Skeletal muscle cell (primary cell): ENCODE measurements around the gene H6PD.
A peak's percentile ranks its signal among the peaks of the same experiment; 100 is the strongest.
"Not testable (repeated sequence)": the region's sequence is repeated elsewhere in the genome, so short reads cannot be mapped to it uniquely, and the experiment has no call there.

Source experiments
- DNase-seq: peaks from one replicate; pipeline ENCODE4 v3.0.0-alpha.2; 2010; ENCODE audit warnings: low read depth
- H3K4me3 ChIP-seq: 2 replicates; pipeline ENCODE4 v1.5.1; 2011; ENCODE audit warnings: low read depth, mild to moderate bottlenecking, control low read depth, low read length, moderate library complexity

H6PD gene

GRCh38 chr1:9292361-9293240, 58.0 kb downstream of the H6PD start, which contains the start of gene SPSB1:
SPSB1 (plus strand) TSS chr1:9292894; CDS start chr1:9355892, 62,998 bp downstream.
- DNase-seq: no peak
- peak within 1 kb of the TSS; percentile 74 for H3K4me3 ChIP-seq

- DNase-seq: no peak
- H3K4me3 ChIP-seq: peak overlapping the region; percentile 74
Observed at GRCh38 chr1:9293241-9293532, 58.6 kb downstream of the H6PD start.

- DNase-seq: no peak
- H3K4me3 ChIP-seq: peak overlapping the region; percentile 74
Observed at GRCh38 chr1:9293533-9294404, 59.2 kb downstream of the H6PD start.

- DNase-seq: no peak
- H3K4me3 ChIP-seq: peak overlapping the region; percentile 74
Observed at GRCh38 chr1:9294405-9294773, 59.8 kb downstream of the H6PD start.

GRCh38 chr1:9294910-9295636, 60.5 kb downstream of the H6PD start:
- H3K4me3 ChIP-seq: peak overlapping the region; percentile 74
- DNase-seq: no peak

- no peak overlapping the region for H3K4me3 ChIP-seq
- DNase-seq: no peak
Observed at GRCh38 chr1:9295884-9296283, 61.3 kb downstream of the H6PD start.

- no peak for DNase-seq
Observed at GRCh38 chr1:9296850-9297249, 62.3 kb downstream of the H6PD start.

GRCh38 chr1:9297831-9298230, 63.3 kb downstream of the H6PD start:
- H3K4me3 ChIP-seq: no peak overlapping the region
- no peak for DNase-seq

More at GRCh38 chr1:9296850-9297249, 62.3 kb downstream of the H6PD start:
- H3K4me3 ChIP-seq: no peak overlapping the region

GRCh38 chr1:9298282-9298681, 63.7 kb downstream of the H6PD start:
- no peak overlapping the region for H3K4me3 ChIP-seq
- no peak for DNase-seq

- not testable (repeated sequence) for H3K4me3 ChIP-seq
Observed at GRCh38 chr1:9299571-9300541, 65.3 kb downstream of the H6PD start.

GRCh38 chr1:9300573-9300972, 66.0 kb downstream of the H6PD start:
- no peak for DNase-seq
- no peak overlapping the region for H3K4me3 ChIP-seq

More at GRCh38 chr1:9299571-9300541, 65.3 kb downstream of the H6PD start:
- DNase-seq: not testable (repeated sequence)

GRCh38 chr1:9302745-9303524, 68.4 kb downstream of the H6PD start:
- H3K4me3 ChIP-seq: no peak overlapping the region

GRCh38 chr1:9303916-9304315, 69.3 kb downstream of the H6PD start:
- no peak overlapping the region for H3K4me3 ChIP-seq
- DNase-seq: no peak

More at GRCh38 chr1:9302745-9303524, 68.4 kb downstream of the H6PD start:
- peak; percentile 84 for DNase-seq

GRCh38 chr1:9305216-9305615, 70.6 kb downstream of the H6PD start:
- H3K4me3 ChIP-seq: no peak overlapping the region
- DNase-seq: no peak

- DNase-seq: no peak
Observed at GRCh38 chr1:9306006-9306405, 71.4 kb downstream of the H6PD start.

GRCh38 chr1:9307303-9307702, 72.7 kb downstream of the H6PD start:
- no peak for DNase-seq
- H3K4me3 ChIP-seq: no peak overlapping the region

More at GRCh38 chr1:9306006-9306405, 71.4 kb downstream of the H6PD start:
- H3K4me3 ChIP-seq: no peak overlapping the region

- DNase-seq: no peak
- H3K4me3 ChIP-seq: no peak overlapping the region
Observed at GRCh38 chr1:9308236-9308785, 73.7 kb downstream of the H6PD start.

GRCh38 chr1:9309080-9309479, 74.5 kb downstream of the H6PD start:
- H3K4me3 ChIP-seq: no peak overlapping the region
- DNase-seq: no peak
